Lung microvascular endothelial cell (primary cell): ENCODE measurements around the gene LOXL3. TPM values are rescaled to one million over a fixed set of nuclear protein-coding genes. Genes with fewer than 3 reads are reported as not detected.

Experiments
- DNase-seq, 2 donors: peaks; one replicate each; pipeline versions ENCODE4 v3.0.0 to v3.0.0-alpha.2; 2010; ENCODE audit warnings: low read depth in 2 of 2
- total RNA-seq: library from RNA; depleted of rRNA; stranded (reverse); fragments of >200 nt; gene quantifications from 2 replicates; pipeline ENCODE4 v1.2.1, GENCODE V29; 2014

Gene LOXL3
- total RNA-seq, 1 donor from 2014 or later, result 1.2 TPM

DNA sequence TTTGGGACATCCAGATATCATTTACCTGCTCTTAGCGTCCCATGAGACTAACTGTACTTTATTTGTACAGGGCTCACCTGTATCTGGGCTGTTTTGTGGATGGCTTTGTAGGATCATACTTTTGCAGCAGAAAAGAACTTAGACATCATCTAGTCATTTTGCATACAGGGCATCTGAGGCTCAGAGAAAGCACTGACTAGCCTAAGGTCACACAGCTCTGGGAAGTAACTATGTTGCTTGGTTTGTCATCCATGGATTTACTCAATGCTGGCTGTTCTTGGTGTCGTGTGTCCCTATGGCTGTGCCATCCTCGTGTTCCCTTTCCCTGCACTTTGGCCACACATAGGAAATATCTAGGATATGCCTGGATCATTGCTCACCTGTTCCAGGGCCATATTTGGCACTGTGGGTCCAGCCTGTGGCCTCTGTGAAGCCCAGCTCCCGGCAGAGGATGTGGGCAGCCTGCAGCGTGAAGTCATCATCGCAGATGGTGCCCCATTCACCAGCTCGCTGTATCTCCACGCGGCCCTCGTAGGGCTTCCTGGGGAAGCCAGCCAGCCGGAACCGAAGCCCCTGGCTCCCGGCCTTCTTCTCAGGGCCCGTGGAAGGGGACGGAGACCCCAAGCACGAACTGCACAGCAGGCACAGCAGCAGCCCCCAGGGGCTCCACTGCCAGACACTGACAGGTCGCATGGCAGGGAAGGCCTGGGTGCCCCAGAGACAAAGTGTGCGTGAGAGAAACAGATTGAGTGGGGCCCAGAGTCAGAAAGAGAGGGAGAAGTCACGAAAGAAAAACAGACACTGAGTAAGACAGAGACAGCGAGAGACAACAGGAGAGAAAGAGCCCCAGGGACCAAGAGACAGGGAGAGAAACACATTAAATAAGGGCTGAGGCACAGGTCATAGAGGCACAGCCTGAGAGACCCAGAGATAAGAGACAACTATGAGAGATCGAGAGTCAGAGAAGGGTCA, 1.5 kb downstream of the LOXL3 start:
- no peak for DNase-seq

DNA sequence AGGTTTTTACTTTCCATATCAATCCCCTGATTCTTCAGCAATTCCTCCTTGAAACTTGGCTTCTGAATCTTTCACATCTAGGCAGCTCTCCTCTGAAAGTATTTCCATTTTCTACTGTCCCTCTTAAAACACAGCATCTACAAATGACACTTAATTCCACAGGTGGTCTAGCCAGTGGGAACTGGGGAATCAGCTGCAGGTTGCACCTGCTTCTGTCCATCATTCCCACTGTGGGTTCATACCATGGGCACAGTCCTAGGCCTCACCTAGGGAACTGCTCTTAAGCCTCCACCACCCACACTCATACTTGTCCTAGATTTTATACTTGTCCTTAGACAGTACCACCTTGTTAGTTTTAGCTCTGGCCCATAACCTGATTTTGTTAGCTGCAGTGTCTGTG, 2.2 kb downstream of the LOXL3 start:
- no peak for DNase-seq

DNA sequence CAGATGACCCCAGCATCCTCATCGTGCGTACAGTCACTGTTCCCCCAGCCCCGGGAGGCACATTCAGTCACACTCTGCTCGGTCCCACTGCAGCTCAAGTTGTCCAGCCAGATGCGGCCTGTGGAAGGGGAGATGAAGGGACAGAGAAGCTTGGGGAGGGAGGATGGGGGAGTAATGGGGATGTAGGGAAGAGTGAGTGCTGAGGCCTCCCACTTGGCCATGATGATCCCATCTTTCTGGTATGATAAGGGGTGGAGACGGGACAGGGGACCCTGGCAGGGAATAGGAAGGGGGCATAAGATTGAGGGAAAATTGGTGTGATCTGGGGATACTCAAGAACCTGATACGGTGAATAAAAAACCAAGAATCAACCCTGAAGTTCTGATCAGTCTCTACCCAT, 3.5 kb downstream of the LOXL3 start:
- DNase-seq, result no peak

DNA sequence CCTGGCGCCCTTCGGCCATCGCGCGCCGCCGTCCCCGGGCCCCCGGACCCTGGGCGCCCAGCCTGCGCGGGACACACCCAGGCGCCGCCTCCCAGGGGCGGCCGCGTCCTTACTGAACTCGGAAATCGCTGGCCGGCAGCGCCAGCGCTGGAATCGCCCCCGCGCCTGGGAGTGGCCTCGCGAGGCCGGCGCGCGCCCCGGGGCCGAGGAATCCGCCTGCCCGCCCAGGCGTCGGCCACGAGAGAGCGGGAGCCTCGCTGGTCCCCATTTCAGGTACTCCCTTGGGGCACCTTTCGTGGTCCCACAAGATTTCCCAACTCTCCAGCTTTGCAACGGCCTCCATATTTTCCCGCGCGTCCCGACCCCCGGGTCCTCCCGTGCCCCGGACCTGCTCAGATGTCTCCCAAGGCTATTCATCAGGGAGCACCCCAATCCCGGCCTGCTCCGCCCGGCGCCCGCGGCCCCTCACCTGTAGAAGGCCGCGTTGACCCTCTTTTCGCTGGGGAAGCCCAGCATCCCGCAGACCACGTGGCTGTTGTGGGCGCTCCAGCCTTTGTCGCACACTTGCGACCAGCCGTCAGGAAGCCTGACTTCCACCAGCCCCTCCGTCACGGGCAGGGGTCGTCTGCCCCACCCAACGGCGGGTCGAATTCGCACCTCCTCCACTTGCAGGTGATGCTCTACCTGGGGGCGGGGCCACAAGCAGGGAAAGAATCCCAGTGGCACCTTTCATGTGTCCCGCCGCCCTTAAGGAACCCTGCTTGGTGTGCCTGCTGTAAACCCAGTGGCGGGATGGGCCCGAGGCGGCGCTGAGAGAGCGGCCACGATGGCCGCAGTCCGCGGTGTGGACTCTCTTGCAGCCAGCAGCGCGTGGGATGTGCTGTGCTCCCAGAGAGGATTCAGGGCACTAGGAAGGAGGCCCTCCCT, 4.6 kb downstream of the LOXL3 start:
- peak; percentile 36 to 49 for DNase-seq

DNA sequence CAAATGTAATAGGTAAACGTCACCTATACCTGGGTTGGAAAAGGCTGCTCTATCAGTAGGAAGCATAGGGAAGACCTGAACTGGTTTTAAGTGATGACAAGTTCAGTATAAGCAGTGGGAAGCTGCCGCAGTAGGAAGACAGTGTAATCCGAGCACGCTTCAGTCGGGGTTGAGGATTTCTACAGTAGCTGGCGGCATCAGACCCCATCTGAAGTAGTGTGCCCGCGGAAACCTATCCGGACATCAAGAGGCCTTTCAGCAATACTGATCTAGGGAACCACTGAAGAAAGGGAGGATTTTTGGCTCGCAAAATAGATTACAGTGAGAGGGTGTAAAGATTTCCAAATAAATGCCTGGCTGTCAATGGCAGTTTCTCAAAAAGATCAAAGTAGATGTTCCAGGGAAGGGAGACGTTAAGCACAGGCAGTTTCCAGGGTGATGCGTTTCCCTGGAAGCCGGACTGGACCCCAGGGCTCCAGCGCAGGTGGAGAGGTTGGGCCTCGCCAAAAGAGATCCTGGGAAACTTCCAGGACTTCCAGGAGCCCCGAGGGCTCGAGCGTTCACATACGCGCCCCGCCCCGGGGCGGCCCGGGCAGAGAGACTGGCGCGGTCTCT, 5.3 kb downstream of the LOXL3 start:
- DNase-seq, result no peak

DNA sequence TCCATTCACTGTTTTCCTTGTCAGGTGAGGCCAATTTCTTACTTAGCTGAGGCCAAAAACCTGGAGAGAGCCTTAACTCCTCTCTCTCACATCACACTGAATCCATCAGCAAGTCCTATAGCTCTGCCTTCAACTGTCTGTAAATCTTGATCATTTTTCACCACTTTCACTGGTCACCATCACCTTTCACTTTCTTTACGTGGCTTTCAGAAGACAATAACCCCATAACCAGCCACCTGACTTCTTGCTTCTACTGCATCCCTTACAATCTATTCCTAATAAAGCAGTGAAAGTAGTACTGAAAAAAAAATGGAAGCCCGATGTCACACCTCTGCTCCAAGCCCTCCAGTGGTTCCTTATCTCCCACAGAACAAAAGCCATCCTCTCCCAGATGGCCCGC, 7.7 kb downstream of the LOXL3 start:
- DNase-seq, result no peak

DNA sequence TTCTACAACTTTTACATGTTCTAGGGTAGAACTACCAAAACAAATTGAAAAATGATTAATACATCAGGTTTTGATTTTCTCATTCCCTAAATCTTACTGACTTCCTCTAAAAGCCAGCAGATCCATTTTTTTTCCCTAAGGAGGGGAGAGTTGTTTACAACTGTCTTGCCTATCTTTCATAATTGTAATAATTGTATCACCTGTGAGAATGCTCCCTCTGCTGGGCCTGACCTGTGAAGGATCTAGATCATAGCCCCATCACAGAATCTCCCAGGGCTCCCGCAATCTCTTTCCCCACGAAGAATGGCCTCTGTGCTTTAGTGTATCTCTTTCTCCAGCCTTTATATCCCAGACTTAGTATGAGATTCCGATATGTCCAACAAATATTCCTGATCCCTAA, 9.1 kb downstream of the LOXL3 start:
- DNase-seq, result no peak

DNA sequence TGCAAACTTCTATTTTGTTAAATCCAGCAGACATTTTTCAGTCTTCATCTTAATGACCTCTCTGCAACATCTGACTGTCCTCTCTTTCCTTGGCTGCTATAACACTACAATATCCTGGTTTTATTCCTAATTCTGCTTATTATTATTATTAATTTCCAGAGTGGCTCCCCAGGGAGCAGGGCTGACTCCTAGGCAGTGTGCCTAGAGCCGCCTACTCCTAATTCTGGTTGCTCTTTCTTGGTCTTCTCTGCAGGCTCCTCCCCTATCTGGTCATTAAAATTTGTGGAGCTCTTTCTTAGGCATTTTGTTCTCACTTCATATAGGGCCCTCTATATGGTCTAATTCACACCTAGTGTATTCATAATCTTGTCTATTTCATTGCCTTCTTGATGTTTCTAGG, 10.8 kb downstream of the LOXL3 start:
- no peak for DNase-seq

DNA sequence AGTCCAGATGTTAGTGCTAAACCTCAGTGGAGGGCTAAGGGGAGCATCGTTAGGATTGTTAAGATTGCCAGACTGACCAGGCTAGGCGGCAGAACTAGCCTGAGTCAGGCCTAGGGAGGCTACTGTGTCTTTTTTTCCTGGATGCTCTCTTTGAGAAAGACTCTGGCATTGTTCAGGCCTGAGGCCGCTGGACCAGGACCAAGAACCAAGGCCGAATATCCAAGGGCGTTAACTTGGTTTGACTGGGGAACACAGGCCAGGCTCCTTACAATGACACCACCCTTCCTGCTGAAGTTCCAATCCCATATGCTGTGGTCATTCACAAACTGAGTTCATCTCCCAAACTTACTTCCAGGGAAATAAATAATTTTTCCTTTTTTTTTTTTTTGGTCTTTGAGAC, 13.5 kb downstream of the LOXL3 start:
- DNase-seq, result no peak

DNA sequence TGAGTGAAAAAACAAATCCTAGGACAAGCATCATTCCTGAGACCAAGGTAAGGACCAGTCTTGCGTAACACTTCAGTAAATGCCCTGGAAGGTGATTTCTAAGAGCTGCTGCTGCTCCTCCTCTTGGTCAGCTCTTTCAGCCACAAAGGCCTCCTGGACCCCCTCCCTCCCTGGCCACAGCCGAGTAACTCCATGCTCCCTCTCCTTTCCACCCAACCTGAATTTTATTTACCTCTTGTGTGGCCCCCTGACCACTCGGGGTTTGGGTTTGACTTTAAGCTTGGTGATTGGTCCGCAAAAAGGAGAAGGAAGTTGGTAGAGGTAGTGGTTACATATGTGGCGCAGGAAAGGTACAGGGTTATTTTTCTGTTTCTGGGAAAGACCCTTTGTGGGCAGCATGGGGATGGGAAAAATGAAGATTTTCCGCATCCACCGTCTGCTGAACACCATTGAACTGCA, 14.8 kb downstream of the LOXL3 start:
- DNase-seq, result no peak

DNA sequence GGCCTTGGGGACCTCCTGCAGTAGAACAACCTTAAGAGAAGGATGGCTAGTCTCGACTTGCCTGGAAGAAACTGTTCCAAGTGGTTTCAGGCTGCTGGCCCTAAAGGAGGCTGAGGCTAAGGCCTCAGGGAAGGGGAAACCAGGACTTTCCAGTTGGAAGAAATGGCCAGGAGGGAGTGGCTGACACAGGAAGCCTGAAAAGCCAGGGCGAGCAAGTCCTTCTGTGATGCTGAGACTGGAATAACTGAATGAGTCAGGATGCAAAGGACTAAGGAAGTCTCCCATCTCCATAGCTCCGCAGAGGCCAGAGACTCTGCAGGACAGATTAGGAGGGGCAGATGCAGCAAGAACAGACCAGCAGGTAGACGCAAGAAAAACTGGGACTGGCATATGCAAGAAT, 16.6 kb downstream of the LOXL3 start:
- DNase-seq, result no peak

DNA sequence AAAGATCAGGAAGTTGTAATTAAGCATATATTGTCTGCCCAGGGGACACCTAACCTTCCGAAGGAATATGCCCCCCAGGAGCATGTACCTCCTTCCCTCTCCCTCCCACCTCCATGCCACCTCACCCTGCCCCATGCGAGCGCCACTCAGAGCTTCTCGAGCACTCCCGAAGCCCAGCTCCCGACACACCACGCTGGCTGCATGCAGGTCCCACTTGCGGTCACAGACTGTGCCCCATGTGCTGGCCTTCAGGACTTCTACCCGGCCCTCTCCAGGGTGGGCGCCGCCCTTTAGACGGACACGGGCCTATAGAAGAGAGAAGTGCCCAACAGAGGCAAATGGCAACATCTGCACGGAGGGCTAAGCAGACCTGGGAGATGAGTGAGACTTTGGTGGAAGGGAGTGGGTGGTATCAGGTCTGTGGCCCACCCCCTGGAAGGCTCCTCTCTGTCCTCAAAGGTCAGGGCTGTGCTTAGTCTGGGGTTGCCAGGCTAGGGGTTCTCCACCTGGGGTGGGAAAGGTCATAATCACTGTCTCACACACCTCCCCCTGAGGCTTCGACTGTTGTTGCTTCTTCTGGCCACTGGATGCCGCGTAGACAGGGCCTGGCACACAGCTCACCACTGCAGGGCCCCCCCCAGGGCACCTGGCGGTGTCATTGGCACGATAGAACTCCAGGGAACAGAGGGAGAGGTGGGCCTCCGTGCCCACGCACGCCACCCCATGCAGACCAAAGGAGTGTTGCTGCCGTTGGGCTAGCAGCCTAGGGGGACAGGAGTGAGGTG, 17.4 kb downstream of the LOXL3 start:
- no peak for DNase-seq

DNA sequence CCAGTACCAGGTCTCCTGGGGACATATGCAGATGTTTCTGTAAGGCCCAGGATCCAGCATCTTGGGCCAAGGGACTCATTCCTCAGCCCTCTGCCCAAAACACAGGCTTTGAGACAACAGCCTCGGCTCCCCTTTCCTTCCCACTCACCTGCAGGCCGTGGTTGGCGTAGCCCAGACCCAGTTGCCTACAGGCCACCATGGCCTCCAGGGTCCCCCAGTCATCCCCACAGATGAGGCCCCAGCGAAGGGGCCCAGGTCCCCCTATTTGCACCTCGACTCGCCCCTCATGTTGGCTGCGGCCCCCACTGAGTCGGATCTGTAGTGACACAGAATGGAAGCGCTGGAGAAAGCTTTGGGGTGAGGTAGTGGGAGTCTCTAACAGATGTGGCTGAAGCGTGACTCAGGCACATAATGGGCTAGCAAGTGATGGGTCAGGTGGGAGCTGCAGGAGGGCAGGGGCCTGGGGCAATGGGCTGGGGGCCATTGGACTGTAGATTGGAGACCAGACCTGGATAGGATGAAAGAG, 18.2 kb downstream of the LOXL3 start:
- DNase-seq, result no peak

DNA sequence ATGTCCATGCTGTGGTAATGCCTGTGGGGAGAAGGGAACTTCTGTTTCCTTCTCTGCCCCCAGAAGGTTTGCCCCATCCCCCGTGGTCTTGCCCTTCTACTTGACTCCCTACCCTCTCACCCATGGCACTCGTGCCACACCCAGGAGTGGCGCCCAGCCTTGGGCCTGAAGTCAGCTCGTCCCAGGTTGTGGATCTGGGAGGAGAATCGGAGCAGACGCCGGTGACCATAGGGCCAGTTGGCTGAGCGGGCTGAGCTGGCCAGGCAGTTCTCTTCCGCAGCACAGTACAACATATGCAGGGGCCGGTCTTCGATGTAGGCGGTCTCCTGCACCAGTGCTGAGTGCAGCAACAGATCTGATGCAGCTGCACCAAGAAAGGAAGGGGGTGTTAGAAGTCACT, 19.3 kb downstream of the LOXL3 start:
- DNase-seq, result no peak

DNA sequence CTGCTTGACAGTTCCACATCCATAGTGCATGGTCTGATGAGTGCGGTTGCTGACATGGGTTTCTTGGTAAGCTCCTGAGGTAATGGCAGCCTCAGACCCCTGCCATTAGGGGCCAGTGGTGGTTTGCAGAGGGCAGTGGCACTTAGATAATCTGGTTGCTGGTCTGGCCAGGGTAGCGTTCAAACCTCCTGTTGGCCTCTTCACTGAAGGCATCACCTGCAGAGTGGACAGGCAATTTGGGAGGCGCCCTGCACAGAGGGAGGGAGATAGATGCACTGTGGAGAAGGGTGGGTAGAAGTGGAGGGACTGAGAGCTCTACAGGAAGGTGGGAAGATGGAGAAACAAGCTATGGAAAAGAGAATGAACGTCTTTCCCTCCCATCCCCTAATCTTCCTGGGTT, 20.3 kb downstream of the LOXL3 start:
- no peak for DNase-seq

DNA sequence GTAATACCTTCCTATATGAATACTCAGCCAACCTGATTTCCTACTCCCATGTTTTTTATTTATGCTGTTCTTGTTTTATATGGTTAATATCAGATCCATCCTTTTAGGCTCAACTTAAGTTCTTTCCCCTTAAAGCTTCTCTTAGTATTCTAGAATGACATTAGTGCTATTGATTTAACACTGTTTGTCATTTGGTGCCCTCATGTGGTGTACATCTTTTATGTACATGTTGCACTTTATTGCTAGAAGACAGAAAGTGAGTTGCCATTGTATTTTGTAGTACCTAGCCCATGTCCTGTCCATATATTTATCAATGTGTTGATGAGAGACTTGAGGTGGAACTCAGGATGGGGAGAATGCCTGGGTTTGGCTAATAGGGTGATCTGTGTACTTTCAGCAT, 21.5 kb downstream of the LOXL3 start:
- peak; percentile 67 to 69 for DNase-seq

DNA sequence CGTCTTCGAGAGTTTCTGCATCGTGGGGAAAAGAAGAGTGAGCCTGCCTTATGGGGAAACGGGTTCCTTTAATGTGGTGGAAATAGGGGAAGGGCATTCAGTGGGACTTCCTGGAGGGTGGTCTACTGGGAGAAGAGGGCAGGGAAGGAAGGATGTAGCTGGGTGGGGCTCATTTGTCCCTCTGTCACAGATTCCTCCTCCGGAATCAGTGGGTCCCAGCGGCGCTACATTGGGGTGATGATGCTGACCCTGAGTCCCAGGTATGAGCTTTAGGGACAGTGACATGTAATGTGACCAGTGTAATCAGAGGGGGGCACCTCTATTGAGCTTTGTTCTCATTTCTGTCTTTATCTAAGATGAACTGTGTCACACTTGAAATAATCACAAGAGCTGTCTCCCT, 22.1 kb downstream of the LOXL3 start:
- no peak for DNase-seq

DNA sequence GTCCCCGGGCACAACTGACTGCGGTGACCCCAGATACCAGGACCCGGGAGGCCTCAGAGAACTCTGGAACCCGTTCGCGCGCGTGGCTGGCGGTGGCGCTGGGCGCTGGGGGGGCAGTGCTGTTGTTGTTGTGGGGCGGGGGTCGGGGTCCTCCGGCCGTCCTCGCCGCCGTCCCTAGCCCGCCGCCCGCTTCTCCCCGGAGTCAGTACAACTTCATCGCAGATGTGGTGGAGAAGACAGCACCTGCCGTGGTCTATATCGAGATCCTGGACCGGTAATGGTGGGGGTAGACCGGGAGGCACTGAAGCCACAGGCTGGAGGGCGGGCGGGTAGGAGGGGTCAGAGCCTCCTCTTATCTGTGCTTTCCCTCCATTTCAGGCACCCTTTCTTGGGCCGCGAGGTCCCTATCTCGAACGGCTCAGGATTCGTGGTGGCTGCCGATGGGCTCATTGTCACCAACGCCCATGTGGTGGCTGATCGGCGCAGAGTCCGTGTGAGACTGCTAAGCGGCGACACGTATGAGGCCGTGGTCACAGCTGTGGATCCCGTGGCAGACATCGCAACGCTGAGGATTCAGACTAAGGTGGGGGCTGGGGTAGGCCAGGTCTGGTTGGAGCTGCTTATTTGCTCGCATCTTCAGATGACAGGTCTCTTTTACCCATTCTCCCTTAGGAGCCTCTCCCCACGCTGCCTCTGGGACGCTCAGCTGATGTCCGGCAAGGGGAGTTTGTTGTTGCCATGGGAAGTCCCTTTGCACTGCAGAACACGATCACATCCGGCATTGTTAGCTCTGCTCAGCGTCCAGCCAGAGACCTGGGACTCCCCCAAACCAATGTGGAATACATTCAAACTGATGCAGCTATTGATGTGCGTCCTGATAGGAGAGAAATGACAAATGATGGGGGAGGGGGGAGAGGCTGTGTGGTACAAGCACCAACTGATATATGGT, 23.2 kb downstream of the LOXL3 start:
- peak; percentile 68 to 78 for DNase-seq

DNA sequence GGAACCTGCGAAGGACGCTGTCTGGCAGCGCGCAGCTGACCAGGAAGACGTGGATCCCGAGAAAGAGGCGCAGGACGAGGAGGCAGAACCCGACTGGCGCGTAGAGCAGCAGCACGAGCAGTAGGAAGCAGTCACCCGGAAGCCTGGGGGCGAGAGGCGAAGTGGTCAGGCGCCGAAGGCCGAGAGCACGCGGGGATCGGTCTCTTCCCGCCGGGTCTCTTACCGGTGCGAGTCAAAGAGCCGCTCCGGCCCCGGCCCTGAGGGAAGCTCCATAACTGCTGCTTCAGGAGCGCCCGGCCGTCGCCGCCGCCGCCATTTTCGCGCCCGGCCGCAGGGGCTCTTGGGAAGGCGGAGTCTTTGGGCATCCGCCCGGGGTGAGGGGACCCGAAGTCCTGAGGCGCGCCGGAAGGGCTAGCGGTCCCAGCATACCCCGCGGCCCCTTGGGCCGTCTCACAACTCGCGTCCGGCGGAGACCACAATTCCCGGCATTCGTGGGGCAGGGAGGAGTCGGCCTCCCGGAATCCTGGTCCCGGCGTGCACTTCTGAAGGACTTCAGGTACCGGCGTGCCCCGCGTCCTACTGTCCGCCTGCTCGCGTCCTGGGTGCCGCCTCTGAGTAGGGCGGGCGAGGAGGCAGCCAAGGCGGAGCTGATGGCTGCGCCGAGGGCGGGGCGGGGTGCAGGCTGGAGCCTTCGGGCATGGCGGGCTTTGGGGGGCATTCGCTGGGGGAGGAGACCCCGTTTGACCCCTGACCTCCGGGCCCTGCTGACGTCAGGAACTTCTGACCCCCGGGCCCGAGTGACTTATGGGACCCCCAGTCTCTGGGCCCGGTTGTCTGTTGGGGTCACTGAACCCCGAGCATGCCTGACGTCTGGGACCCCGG, 24.1 kb downstream of the LOXL3 start, which contains the start of the genes AUP1 and HTRA2:
AUP1 (minus strand) TSS at position 350 of the 882 bp plus-strand sequence; CDS start at position 273, 77 bp downstream.
HTRA2 (plus strand) TSS at position 577 of the 882 bp plus-strand sequence; CDS start at position 651, 74 bp downstream.
- peak; percentile 96 to 99 for DNase-seq
